B cell (primary cell): Measurements from ENCODE around the gene C9orf43.

Experiments
- CTCF ChIP-seq: fragments of 200-600 bp; IDR thresholded peaks from one replicate; pipeline ENCODE4 v1.8.0; 2022; ENCODE audit warnings: antibody characterized with exemption, mild to moderate bottlenecking
- EZH2 ChIP-seq: IDR thresholded peaks from 2 replicates; pipeline ENCODE4 v1.6.1; 2012; ENCODE audit warnings: borderline replicate concordance, low read depth, mild to moderate bottlenecking, moderate library complexity, low read length; ENCODE audit not compliant: insufficient read depth, poor library complexity, severe bottlenecking

- no peak for TF ChIP-seq CTCF
- no peak for TF ChIP-seq EZH2
These were observed 66.5 kb downstream of the C9orf43 start for GRCh38 chr9:113477058-113477457.
